HG02938 (cell line): ENCODE measurements around the gene CXCR2.
"Not testable (repeated sequence)": the region's sequence is repeated elsewhere in the genome, so short reads cannot be mapped to it uniquely, and the experiment has no call there.

Experiments
- ATAC-seq: cut with Tn5 transposase; IDR thresholded peaks from one replicate; pipeline ENCODE4 v1.9.1; 2021; ENCODE audit warnings: mild to moderate bottlenecking, moderate library complexity; ENCODE audit not compliant: unreplicated experiment

The CXCR2 gene

GRCh38 chr2:218125626-218126080, at the start of gene CXCR2:
CXCR2 (plus strand) TSS chr2:218126028; CDS start chr2:218134802, 8,774 bp downstream.
- peak; percentile 51 for ATAC-seq

DNA sequence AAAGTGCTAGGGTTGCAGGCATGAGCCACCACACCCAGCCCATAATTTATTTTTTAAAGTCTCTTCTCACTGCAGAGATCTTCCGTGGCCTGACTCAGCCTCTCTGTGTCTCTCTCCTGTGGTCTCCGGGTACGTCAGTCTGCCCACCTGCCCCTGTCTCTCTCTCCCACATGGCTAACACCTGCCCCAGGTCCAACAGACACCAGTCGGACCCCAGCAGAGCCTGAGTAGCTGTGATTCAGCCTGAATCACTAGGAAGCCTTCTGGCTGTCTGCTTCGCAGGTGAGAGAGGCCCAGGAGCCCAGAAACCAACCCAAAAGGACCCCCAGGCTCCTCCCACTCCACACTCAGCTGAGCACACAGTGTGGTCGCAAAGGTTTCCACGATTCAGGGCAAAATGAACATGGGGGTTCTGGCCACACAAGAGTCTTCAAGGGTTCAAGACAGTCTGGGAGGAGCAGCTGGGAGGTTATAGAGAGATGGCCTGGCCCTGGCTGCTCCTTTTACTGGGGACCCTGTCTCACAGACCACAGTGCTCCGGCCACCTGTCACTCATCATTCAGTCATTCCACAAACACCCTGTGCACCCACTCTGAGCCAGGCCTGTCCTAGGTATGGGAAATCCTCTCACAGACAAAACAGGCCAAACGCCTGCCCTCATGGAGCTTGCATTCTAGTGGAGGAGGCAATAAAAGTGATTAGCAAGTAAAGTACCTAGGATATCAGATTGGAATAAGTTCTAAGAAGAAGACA, 48.2 kb upstream of the CXCR2 start:
- ATAC-seq, result no peak

DNA sequence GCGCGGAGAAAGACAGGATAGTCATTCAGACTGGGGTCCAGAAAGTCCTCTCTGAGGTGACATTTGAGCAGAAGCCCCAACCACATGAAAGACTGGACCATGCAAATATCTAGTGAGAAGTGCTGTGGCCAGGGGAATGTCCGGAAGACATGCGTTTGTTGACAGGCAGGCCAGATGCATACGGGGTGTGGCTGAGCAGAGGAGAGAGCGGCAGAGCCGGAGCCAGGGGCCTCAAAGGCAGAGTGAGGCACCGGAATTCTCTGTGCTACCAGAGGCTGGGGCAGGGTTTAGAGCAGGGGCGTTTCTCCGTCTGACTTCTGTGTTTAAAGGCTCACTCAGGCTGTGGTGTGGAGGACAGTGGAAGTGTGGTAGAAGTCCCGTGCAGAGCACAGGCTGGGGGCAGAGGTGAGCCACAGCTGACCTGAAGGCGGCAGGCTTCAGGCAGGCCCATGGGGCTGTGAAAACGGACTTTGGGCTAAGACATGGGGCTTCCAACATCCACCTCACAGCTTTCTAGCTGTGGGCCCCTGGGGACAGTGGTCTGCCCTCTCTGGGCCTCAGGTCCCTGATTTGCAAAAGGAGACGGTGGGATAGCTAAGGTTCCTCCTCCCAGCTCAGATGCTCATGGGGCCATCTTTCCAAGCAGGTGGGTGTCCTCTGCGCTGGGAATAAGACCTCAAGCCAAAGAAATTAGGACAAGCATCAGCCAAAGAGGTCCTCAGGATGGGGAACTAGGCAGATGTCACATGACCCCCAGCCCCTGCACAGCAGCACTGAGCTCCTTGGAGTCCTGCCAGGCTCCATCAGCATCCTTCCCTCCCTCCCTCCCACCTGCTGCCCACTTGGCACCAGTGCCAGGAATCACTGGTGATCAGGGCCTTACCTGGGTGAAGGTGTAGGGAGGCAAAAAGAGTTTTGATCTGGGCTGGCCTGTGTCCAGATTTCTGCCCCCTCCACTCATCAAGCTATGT, 45.6 kb upstream of the CXCR2 start:
- ATAC-seq, result no peak

DNA sequence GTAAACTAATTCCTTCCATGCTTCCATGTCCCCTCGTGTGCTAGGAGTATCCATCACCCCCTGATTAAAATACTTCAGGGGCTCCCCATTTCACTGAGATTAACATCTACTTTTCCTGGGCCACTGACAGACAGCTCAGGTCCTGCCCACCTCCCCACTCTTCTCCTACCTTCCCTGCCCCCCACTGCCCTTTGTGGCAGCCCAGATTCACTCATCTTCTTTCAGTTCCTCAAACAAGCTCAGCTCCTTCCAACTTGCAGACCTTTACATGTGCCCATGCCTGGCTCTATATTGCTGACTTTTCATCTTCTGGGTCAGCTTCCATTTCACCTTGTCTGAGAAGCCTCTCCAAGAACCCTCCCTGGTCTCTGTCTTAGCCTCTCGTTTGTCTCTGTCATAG, 44.8 kb upstream of the CXCR2 start:
- peak; percentile 89 for ATAC-seq

- ATAC-seq, result no peak
These were observed 44.1 kb upstream of the CXCR2 start for GRCh38 chr2:218081695-218082094.

DNA sequence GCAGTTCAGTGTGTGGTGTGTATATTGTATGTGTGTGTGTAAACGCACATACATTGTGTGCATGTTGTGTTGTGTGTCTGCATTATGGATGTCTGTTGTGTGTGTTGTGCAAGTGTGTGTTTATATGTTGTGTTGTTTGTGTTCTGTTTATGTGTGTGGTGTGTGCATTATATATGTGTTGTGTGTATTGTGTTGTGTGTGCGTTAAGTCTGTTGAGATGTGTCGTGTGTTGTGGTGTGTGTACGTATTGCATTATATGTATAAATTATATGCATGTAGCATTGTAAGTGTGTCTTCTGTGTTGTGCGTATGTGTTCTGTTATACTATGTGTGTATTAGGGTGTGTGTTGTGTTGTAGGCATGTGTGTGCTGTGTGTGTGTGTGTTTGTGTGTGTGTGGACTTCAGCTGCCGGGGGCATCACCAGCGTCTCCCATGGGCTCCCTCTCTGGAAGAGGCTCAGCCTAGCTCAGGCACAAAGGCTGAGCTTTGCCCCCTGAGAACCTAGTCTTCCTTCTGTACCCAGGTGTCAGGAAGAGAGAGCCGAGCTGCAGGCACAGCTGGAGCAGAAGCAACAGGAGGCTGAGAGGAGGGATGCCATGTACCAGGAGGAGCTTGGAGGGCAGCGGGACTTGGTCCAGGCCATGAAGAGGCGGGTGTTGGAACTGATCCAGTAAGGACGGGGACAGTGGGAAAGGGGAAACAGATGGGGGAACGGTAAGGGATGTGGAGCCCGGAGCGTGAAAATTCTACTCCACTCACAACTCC, 43.1 kb upstream of the CXCR2 start:
- no peak for ATAC-seq

DNA sequence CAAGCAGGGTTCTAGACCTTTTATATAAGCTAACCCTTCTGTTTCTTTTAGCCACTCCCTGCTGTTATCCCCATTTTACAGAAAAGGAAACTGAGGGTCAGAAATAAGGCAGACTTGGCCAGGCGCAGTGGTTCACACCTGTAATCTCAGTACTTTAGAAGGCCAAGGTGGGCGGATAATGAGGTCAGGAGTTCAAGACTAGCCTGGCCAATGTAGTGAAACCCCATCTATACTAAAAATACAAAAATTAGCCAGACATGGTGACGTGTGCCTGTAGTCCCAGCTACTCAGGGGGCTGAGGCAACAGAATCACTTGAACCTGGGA, 42.5 kb upstream of the CXCR2 start:
- no peak for ATAC-seq

GRCh38 chr2:218086478-218086877, 39.4 kb upstream of the CXCR2 start:
- no peak for ATAC-seq

- ATAC-seq, result no peak
These were observed 36.6 kb upstream of the CXCR2 start for GRCh38 chr2:218089259-218089658.

- no peak for ATAC-seq
These were observed 34.1 kb upstream of the CXCR2 start for GRCh38 chr2:218091746-218092145.

DNA sequence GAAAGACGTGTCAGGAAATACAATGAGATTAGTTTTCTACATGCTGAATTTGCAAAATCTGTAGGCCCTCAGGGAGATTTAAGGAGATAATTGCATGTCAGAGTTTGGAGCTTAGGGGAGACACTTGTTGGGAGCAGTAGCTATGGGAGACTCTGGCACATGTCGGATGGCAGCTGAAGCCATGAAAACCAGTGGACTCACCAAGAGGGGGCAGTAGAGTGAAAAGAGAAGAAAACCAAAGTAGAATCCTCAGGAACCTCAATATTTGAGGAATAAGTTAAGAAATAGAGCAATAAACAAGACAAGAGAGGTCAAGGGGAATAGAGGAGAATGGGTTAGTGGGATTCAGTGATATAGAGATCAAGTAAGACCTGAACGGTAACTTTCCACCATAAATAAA, 31.9 kb upstream of the CXCR2 start:
- ATAC-seq, result no peak

- no peak for ATAC-seq
These were observed 30.0 kb upstream of the CXCR2 start for GRCh38 chr2:218095853-218096252.

DNA sequence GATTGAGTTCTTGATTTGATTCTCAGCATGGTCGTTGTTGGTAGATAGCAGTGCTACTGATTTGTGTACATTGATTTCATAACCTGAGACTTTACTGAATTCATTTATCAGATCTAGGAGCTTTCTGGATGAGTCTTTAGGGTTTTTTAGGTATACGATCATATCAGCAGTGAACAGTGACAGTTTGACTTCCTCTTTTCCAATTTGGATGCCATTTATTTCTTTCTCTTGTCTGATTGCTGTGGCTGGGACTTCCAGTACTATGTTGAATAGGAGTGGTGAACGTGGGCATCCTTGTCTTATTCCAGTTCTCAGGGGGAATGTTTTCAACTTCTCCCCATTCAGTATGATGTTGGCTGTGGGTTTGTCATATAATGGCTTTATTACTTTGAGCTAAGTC, 27.9 kb upstream of the CXCR2 start:
- ATAC-seq, result no peak

- ATAC-seq, result not testable (repeated sequence)
These were observed 17.0 kb upstream of the CXCR2 start for GRCh38 chr2:218108834-218109233.

GRCh38 chr2:218121789-218122188, 4.0 kb upstream of the CXCR2 start:
- ATAC-seq, result not testable (repeated sequence)

DNA sequence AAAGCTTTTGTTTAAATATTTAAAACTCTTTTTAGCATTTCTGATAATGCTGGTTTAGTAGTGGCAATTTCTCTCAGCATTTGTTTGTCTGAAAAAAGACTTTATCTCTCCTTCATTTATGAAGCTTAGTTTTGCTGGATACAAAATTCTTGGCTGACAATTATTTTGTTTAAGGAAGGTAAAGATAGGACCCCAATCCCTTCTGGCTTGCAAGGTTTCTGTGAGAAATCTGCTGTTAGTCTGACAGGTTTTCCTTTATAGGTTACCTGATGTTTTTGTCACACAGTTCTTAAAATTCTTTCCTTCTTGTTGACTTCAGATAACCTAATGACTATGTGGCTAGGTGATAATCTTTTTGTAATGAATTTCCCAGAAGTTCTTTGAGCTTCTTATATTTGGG, 3.5 kb upstream of the CXCR2 start:
- ATAC-seq, result not testable (repeated sequence)

GRCh38 chr2:218123986-218124385, 1.8 kb upstream of the CXCR2 start:
- ATAC-seq, result no peak

- ATAC-seq, result no peak
These were observed 733 bp upstream of the CXCR2 start for GRCh38 chr2:218125095-218125494.

GRCh38 chr2:218127929-218128455, 2.2 kb downstream of the CXCR2 start:
- ATAC-seq, result no peak

DNA sequence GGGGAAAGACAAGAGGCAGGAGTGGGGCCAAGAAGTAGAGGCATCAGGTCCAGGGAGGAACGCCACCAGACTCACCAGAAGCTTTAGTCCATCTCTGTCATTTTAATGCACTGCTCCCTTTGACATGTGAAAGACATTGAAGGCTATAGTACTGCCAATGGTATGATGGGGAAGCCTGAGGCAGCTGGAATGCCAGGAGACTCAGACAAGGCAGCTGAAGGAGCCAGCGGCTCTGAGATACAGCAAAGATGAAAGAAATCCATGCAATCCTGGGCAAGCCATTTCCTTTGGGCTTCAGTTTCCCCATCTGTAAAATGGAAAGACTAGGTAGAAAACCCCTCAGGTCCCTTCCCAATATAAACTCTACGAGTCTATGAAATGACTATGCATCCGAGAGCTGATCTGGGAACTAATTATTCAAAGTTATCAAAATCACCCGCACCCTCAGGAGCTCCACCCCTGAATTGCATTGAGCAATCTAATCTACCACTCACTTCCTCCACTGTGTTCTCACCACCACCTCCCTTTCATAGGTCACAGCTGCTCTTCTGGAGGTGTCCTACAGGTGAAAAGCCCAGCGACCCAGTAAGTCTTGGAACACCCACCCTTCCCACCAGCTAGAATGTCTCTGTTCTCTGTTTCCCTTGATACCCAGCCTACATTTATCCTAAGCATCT, 3.1 kb downstream of the CXCR2 start:
- no peak for ATAC-seq
